Stimulated activated CD4-positive, alpha-beta T cell treated with anti-CD3 and anti-CD28 coated beads, Interleukin-12 subunit alpha, Interleukin-12 subunit beta, amount 100 ng/mL, for 4 hours (primary cell): Measurements from ENCODE around the gene EME1.
"Not testable (repeated sequence)": the region's sequence is repeated elsewhere in the genome, so short reads cannot be mapped to it uniquely, and the experiment has no call there.

Experiments
- DNase-seq: peaks from one replicate; pipeline ENCODE4 v3.0.0-alpha.2; 2020

Gene EME1

DNA sequence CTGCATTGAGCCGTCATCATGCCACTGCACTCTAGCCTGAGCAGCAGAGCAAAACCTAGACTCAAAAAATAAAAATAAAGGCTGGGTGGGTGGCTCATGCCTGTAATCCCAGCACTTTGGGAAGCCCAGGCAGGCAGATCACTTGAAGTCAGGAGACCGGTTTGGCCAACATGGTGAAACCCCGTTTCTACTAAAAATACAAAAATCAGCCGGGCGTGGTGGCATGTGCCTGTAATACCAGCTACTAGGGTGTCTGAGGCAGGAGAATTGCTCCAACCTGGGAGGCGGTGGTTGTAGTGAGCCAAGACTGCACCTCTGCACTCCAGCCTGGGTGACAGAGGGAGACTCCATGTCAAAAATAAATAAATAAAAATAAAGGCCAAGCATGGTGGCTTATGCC, 55.1 kb downstream of the EME1 start:
- DNase-seq, result not testable (repeated sequence)

DNA sequence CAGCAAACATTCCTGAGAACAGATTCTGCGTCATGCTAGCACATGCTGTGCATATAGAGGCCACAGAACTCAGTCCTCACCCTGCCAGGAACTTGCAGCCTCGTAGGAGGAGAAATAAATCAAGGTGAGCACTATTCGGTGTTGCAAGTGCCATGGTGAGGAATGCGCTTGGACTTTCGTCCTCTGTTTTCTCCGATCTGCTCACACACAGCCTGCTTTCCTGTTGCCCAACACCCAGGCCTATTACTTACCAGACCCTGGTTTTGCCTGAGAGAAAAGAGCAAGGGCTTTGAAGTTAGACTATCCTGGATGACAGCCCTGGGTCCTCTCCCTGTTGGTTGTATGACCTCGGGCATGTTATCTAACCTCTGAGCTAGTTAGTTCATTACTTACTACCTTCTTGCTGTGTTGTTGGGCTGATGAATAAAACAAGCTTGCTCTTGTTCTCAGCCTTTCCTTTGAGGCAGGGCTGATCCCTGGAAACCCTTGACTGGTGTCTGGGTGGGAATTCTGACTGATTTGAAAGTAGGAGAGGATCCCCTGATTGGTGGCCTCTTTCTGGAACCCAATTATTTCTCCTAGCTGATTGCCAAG, 55.9 kb downstream of the EME1 start:
- no peak for DNase-seq

DNA sequence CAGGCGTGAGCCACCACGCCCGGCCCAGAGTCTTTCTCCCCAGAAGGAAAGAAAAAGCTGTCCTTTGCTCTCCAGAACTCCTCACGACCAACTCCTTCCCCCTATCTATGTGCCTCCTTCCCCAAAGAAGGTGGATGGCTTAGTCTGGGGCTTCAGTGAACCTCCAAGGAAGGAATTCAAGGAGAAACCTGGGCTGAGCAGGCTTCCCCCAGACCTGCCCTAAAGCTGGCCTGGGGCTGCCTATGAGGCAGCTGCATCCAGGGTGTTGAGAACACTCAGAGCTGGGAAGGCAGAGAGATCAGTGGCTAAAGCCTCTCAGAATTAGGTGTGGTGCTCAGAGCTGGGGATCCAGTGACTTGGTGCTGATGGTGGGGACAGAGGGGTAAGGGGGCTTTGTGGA, 56.8 kb downstream of the EME1 start:
- DNase-seq, result no peak
